PFSK-1 (cell line): ENCODE data around the gene KLK11.

Experiments used
- FOXP2 ChIP-seq: optimal IDR thresholded peaks from 2 replicates; pipeline ENCODE3; 2011; ENCODE audit warnings: borderline replicate concordance, control low read depth, inconsistent platforms; ENCODE audit not compliant: insufficient read depth; ENCODE audit errors: extremely low read length, extremely low read depth
- POLR2AphosphoS5 ChIP-seq: IDR thresholded peaks from 2 replicates; pipeline ENCODE4 v1.6.1; 2012; ENCODE audit warnings: low read depth, mild to moderate bottlenecking, control low read depth, low read length, moderate library complexity
- REST ChIP-seq, 2 experiments: IDR thresholded peaks; 2 replicates each; pipeline versions ENCODE4 v1.6.1 to v1.8.0; 2011 to 2012; ENCODE audit warnings: low read depth in 2 of 2, low read length in 2 of 2, control low read depth in 1 of 2, inconsistent platforms in 1 of 2, mild to moderate bottlenecking in 1 of 2, moderate library complexity in 1 of 2; ENCODE audit not compliant: insufficient read depth in 1 of 2
- SIN3A ChIP-seq: IDR thresholded peaks from 2 replicates; pipeline ENCODE4 v1.6.1; 2012; ENCODE audit warnings: mild to moderate bottlenecking, low read length, moderate library complexity, borderline replicate concordance; ENCODE audit not compliant: insufficient read depth
- TAF1 ChIP-seq: IDR thresholded peaks from 2 replicates; pipeline ENCODE4 v1.6.1; 2012; ENCODE audit warnings: low read length, control low read depth, borderline replicate concordance; ENCODE audit not compliant: insufficient read depth

The KLK11 gene

DNA sequence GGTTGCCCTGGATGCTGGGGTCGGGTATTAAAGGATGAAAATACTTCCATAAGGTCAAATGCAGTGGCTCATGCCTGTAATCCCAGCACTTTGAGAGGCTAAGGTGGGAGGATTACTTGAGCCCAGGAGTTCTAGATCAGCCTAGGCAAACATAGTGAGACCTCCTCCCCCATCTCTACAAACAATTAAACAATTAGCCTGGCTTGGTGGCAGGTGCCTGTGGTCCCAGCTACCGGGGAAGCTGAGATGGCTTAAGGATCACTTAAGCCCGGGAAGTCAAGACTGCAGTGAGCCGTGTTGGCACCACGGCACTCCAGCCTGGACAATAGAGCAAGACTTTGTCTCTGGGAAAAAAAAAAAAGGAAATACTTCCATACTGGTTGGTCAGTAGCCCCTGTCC lies 1.5 kb downstream of the KLK11 start:
- no peak for TF ChIP-seq FOXP2
- no peak for TF ChIP-seq REST (IDR thresholded peaks at IDR 0.05; ENCODE audit: insufficient read depth in 1 of 2, low read depth in 2 of 2, low read length in 2 of 2)
- TF ChIP-seq SIN3A: no peak
- no peak for TF ChIP-seq POLR2AphosphoS5
- TF ChIP-seq TAF1: no peak

GRCh38 chr19:51023946-51024345 lies 2.5 kb downstream of the KLK11 start:
- TF ChIP-seq FOXP2: no peak

DNA sequence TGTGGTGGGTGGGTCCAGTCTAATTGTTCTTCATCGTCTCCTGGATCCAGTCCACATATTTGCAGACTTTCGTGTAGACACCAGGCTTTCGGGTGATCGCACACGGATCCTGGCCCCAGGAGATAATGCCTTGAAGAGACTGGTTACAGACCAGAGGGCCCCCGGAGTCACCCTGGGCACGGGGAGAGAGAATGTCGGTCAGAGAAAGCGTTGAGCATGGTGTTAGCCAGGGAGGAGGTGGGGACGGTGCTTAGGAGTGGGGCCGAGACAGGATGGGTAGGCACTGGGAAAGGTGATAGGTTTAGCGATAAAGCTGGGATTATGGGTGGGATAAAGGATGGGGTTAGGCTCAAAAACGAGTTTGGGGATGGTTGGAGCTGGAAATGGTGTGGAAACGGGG lies 3.9 kb downstream of the KLK11 start:
- TF ChIP-seq TAF1: no peak
- TF ChIP-seq POLR2AphosphoS5: no peak
- no peak for TF ChIP-seq REST (IDR thresholded peaks at IDR 0.05; ENCODE audit: insufficient read depth in 1 of 2, low read depth in 2 of 2, low read length in 2 of 2)
- no peak for TF ChIP-seq SIN3A
- no peak for TF ChIP-seq FOXP2

DNA sequence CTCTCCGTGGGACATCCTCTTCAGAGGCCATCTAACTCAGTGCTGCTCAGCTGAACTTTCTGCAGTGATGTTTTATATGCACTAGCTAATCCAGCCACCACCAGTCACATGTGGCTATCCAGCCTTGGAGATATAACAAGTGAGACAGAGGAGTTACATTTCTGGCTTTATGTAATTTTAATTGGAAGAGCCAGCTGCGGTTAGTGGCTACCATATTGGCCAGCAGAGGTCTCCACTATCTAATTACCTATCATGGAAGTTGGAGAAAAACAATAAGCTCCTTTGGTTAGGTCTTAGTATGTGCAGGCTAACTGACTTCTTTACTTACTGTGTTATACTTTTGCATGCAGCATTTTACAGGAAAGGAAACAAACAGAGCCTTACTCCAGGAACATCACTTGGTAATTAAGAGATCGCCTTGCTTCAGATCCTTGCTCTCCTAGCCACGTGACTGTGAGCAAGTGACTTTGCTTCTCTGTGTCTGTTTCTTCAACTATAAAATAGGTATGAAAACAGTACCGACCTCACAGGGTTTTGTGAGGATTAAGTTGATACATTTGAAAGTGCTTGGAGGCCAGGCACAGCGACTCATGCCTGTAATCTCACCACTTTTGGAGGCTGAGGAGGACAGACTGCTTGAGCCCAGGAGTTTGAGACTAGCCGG lies 5.3 kb downstream of the KLK11 start:
- TF ChIP-seq REST (IDR thresholded peaks at IDR 0.05; ENCODE audit: insufficient read depth in 1 of 2, low read depth in 2 of 2, low read length in 2 of 2) (no peak), POLR2AphosphoS5 (no peak), TAF1 (no peak), SIN3A (no peak), FOXP2 (no peak)

DNA sequence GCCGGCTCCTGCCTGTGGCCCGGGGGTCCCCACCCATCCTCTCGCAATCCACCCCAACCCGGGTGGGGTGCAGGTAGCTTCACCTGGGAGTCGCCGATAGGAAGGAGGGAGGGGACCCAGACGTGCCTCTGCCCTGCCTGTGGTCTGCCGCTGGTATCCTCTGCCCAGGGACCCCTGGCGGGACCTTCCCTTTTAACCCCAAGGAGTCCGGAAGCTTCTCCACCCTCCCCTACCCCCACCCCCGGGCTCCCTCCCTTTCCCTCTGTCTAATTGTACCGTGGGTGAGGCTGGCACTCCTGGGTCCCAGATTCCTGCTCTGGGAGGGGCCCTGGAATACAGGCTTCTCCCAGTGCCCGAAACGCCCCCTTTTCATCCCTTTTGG lies 6.9 kb downstream of the KLK11 start, which contains the start of gene KLK10:
KLK10 (minus strand) TSS at position 166 of the 382 bp plus-strand sequence. CDS start 579 bp downstream, outside the sequence.
- TF ChIP-seq POLR2AphosphoS5 (no peak), SIN3A (no peak), REST (IDR thresholded peaks at IDR 0.05; ENCODE audit: insufficient read depth in 1 of 2, low read depth in 2 of 2, low read length in 2 of 2) (no peak), FOXP2 (no peak), TAF1 (no peak)
